NCI-H1417 (cell line): Measurements from ENCODE around the gene VPS26B.
"Not testable (repeated sequence)": the region's sequence is repeated elsewhere in the genome, so short reads cannot be mapped to it uniquely, and the experiment has no call there.

ENCODE experiments used
- DNase-seq, 3 experiments: peaks; one replicate each; lab custom pipeline; 2025; lab: John Stamatoyannopoulos, UW

The VPS26B gene

DNA sequence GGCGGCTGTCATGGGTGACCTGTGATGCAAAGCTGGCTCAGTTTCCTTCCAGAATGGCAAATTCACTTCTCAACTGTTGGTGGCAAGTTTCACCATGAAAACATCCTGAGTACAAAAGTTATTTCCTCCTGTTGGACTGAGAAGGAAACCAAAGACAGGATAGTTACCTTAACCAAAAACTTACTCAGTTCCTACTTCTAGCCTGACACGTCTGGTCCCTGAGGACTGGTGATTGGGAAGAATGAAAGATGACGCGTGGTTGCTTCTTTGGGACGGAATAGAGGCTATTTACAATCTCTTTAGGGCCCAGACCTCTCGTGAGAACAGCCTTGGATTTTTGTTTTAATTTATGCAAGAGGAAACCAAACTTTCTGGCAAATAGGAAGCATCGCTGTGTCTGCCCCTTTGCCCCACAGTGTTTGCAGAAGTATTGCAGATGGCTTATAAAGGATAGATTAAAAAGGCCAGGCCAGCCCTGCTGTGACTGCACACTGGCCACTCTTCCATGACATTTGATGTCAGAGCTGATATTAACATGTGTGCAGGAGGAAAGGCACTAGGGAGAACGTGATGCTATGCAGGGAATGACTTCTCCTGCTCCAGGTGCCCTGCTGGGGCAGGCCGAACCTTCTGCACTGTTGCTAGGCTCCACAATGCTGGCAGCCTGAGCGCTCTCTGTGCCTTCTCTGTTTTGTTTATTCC is 7.6 kb downstream of the VPS26B start:
- DNase-seq: no peak

DNA sequence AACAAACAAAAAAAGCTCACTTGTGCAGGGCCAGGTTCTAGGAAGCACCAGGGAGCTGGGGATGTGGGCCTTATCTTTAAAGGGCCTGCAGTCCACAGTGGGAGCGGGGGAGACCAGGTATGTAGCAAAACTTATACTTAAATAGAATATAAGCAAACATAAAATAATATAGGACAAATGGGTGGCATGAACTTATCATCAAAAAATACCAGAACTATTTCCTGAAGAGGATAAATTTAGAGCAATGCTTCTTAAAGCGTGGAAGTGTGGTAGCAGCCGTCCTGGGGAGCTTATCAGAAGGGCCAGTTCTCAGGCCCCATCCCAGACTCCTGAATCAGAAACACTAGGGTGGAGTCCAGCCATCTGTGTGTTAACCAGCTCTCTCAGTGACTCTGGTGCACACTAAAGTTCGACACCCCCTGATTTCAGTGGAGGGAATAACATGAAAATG is 9.3 kb downstream of the VPS26B start:
- DNase-seq: no peak

DNA sequence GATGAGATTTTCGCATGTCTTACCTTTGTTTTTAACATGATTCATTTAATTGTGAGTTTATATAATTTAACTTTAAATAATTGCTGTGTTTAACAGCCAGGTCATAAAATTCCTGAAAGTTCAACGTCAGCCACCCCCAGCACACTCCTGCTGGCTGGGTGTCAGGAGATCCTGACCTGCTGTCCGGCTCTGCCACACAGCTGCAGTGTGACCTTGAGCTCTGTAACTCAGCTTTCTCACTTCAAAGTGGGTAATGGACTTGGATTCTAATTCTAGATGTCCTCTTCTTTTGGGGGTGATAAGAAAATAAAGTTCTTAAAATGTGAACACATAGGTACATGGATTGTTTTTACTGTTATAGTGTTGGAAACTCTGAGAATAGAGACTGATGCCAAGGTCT is 10.9 kb downstream of the VPS26B start:
- DNase-seq: no peak

DNA sequence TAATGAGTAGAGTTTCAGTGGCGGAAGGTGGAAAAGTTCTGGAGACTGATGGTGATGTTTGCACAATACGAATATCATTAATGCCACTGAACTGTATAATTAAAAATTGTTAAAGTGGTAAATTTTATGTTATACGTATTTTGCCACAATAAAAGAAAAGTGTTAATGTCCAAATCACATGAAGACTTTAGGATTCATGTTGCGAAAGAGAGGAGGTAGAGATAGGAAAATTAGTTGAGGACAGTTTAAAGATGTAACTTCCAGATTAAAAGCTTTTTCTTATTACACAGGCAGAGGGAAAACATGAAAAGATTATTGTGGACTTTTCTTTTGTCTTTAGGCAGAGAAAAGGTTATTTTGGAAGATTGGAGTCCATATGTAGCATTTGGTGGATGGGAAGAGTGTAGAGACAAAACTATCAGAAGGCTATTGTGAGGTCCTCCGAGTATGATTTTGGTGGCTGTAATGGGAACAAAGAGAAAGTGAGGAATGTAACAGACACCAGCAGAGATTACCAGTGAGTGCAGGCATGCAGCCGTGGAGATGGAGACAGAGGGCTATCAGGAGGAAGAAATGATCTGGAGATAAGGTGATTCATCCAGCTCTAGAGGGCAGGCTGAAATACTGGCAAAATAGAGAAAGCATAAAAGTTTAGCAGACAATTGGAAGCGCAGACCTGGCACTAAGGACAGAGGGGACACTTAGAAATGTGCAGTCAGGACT is 12.5 kb downstream of the VPS26B start:
- DNase-seq: no peak

DNA sequence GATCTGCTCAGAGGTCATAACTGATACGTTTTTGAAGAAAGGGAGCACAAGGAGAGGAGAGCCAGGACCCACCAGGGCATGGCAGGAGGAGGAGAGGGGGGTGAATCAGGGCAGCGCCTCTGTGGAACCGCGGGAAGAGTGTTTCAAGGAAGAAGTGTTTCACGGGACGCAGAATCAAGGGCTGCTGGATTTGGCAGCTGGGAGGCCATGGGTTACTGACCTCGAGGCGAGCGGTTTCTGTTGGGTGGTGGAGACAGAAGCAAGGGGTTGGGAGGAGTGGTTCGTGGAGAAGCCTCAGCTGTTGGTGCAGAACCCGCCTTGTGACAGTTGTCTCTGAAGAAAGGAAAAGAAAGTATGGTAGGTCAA is 13.1 kb downstream of the VPS26B start:
- DNase-seq: no peak

DNA sequence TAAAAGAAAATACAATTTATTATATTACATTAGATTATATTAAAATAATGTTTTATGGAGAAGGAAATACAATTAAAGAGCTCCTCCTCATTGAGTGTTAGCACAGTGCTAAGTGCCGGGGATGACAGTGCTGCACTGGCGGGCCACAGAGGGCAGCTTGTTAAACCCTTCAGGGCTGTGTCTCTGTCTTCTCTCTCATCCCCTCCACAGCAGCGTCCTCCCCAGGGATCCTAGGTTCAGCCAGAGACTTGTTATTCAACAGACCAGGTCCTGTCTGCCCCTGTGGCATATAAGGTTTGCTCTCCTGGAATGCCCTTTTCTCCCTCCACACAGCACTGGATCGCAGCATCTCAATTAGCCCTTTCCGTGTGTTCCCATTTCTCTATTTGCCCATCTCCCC is 14.5 kb downstream of the VPS26B start:
- no peak for DNase-seq

DNA sequence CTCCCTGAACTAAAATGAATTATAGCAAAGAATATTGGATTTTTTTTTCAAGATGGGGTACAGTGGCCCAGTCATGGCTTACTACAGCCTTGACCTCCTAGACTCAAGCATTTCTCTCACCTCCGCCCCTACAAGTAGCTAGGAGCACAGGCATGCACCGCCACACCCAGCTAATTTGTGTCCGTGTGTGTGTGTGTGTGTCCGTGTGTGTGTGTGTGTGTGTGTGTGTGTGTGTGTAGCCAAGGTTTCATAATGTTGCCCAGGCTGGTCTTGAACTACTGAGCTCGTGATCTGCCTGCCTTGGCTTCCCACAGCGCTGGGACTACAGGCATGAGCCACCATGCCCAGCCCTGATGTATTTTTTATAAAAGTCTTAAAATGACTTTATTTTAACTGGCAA is 16.1 kb downstream of the VPS26B start:
- DNase-seq: no peak

DNA sequence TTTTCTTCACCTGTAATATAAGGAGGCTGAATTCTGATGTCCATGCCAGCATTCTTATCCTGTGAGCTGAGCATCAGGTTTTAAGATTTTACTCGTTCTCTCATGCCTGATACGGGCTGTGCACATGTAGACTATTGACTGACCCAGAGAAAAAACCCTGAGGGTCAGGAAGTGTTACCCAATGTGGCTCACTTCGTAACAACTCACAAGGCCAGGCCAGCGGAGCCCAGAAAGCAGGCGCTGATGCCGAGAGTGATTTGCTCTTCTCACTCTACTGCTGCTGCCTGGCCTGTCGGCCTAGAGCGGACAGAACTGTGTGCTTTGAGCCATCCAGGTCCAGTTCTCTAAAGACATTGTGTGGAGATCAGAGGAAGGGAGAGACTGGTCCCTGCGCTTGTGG is 17.9 kb downstream of the VPS26B start:
- DNase-seq: peak in 1 of 3 experiments; percentile 39

DNA sequence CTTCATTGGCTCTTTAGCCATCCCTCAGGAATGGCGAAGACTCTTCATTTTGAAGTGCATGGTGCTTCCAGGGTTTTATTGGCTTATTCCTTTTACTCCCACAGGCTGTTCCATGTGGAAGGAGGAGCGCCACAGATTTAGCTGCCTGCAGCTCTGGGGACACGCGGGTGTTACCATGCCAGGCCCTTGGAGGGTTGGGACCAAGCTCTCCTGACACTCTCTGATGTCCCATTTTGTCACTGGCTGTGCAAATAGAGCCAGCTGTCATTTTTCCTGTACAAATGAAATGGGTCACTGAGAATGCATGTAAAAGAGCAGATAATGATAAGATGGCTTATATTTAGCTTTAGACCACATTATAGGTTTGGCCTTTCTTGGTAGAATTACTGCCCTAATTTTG is 19.4 kb downstream of the VPS26B start:
- no peak for DNase-seq

DNA sequence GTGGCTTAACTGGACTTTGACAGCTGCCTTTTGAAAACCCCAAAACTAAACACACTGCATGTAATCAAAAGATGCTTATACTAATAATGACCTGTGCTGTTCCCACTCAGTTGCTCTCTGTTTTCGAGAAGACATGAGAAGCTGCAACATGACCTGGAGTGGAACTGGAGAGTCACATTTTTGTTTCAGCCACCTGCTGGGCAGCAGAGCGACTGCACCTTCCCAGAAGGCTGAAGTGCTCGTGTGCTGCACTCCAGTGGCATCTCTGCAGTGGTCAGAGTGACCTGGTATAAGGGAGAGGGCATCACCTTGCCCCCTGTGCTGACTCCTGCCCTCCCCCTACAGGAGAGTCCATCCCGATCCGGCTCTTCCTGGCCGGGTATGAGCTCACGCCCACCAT is 20.1 kb downstream of the VPS26B start:
- DNase-seq: peak in 1 of 3 experiments; percentile 22

DNA sequence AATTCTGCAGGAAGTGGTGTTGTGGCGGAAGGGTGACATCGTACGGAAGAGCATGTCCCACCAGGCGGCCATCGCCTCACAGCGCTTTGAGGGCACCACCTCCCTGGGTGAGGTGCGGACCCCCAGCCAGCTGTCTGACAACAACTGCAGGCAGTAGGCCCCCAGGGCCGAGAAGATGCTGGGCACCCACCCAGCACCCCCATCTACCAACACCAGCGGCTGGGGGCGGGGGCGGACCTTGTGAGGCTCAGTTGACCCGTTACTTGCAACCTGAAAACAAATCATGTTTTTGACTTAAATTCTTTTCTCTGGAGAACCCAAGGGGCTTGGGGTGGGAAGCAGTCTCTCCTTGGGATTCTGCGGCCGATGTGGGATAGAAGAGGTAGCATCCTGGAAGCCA is 21.0 kb downstream of the VPS26B start:
- DNase-seq: no peak

DNA sequence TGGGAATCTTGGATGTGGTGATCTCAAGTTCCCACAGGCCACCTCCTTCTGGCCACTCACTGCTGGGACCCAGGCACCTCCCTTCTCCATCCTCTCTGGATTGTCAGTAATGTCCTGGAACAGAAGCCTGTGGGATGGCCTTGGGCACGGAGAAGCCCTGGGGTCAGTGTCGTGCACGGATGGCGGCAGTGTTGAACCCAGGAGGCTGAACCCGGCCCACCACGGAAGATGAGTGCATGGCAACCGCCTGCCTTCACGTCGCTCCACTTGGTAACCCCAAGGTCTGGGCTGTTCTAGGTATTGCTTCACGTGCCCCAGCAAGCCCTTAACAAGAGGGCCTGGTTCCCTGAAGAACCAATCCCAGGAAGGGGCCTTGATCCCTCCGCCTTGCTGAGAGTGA is 21.6 kb downstream of the VPS26B start:
- no peak for DNase-seq

DNA sequence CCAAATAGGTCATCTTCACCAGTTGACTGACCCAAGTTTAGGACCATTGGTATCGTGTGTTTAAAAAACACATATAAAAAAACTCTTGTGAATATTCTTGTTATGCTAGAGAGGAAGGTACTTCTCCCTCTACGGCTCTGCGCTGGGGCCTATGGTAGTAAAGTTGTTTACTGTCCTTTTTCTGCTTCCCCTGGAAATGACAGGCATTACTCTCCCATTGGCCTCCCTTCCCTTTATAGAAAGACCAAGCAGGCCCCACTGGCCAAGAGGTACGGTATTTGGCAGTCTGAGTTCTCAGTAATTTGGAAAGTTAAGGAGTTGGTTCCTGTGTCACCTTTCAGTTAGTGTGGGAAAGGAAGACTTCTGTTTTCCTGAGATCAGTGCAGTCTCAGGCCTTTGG is 22.2 kb downstream of the VPS26B start:
- no peak for DNase-seq

DNA sequence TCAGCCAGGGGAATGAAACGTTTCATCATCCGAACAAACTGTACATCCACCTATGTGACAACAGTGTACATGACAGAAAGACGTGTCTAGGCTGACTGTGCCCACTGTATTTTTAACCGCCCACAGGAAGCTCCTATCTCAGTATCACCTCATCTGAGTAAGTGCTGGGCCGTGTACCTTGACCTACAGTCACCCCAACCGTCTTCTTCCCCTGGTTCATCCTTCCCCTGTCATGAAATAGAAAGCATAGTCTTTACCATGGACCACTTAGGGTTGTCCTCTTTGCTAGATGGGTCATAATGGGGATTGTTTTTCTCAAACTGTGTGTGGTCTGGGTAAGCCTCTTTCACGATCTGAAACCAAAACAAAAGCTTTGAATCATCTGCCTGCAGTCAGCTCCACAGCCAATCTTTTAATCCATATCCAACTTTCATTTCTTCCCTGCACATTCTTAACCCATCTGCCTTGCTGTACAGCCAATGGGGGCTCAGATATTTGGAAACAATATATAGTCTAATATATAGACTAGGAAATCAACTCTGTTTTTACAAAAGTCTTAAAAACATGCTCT is 24.5 kb downstream of the VPS26B start:
- no peak for DNase-seq

DNA sequence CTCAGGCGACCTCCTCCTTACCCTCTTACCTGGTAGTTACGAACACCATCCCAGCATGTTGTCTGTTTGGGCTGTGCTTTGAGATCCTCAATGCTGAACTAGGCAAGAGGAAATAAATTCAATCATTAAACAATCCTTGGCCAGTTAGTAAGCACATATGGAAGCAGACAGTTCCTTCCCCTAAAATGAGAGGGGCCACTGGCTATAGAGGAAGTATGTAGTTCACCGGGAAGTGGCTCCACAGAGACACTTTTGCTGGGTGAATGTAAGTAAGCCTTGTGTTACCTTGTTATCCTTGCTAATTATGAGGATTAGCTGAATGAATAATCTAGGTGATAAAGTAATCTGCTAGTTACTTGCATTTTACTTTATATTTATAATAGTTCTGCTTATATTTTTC is 25.8 kb downstream of the VPS26B start:
- DNase-seq: no peak

DNA sequence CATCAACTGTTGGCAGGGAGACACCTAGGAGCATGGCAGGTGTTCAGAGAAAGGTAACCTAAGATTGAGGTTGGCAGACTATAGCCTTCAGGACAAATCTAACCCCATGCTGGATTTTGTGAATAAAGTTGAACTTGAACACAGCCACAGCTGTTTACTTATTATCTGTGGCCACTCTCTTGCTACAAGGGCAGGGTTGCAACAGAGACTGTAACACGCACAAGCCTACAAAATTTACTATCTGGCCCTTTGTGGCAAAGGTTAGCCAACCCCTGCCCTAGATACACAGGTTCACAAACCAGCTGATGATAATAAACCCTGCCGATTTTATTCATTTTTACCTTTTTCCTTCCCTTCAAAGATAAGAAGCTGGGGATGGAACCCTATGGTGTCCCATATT is 26.2 kb downstream of the VPS26B start:
- DNase-seq: no peak

DNA sequence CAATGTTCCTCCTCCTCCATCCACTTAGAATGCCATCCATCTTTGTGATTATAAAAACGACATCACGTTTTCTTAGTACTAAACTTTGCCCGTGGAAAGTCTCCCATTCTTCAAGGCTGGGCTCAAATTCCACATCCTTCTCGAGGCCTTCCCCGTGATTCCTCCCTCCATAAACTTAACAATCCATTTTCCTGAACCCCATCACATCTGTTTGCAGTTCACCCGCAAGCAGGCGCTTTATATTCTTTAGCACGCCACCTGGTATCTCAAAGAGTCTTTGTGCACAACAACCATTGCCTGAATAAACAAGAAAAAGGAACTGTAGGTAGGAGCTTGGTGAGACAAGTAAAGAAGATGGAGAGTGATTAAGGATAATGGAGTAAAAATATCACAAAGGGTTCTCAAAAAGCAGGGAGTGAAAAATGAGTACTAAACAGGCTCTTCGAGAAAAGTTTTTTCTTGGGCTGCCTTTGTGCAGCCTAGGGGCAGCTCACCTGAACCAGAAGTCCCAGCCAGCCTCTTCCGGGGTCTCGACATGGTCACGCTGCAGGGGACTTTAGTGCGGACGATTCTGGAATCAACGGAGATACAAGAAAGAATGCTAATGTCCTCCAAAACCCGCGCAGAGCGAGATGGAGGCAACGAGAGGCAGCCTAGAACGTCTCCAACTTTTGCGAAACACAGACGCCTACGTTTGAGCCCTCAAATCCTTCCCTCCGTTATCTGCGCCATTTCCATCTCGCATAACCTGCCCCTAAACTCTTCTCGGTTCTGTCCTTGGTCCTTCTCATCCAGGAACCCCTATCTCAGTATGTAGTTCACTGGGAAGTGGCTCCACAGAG is 28.1 kb downstream of the VPS26B start:
- peak in 1 of 3 experiments; percentile 48 for DNase-seq

DNA sequence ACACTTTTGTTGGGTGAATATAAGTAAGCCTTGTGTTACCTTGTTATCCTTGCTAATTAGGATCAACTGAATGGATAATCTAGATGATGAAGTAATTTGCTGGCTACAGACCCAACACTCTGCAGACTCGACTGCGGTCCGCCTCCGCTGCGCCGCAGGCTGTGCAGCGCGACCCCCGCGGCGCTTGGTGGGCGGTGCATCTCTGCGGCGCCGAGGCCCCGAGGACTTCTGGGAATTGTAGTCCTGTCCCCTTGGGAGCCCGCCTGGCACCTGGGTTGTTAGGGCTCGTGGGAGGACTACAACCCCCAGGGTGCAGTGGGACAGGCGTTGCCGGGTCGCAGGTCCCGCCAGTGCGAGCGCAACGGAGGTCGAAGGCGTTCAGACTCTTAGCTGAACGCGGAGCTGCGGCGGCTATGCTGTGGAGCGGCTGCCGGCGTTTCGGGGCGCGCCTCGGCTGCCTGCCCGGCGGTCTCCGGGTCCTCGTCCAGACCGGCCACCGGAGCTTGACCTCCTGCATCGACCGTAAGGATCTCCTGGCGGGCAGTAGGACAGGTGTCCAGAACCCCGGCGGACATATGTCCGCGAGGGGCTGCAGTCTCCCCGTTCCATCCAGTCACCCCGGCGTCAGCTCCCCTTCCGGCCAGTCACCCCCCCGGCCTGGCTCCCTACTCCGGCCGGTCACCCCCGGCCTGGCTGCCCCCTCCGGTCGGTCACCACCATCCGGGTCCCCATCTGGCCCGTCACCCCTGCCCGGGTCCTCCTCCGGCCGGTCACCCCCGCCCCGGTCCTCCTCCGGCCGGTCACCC is 28.9 kb downstream of the VPS26B start, which contains the start of the genes ACAD8 and THYN1:
ACAD8 (plus strand) TSS at position 381 of the 806 bp plus-strand sequence; CDS start at position 414, 33 bp downstream.
THYN1 (minus strand) TSS at position 165 of the 806 bp plus-strand sequence. CDS start 470 bp downstream, outside the sequence.
- DNase-seq: peak; percentile 97 to 99 (median 98)

DNA sequence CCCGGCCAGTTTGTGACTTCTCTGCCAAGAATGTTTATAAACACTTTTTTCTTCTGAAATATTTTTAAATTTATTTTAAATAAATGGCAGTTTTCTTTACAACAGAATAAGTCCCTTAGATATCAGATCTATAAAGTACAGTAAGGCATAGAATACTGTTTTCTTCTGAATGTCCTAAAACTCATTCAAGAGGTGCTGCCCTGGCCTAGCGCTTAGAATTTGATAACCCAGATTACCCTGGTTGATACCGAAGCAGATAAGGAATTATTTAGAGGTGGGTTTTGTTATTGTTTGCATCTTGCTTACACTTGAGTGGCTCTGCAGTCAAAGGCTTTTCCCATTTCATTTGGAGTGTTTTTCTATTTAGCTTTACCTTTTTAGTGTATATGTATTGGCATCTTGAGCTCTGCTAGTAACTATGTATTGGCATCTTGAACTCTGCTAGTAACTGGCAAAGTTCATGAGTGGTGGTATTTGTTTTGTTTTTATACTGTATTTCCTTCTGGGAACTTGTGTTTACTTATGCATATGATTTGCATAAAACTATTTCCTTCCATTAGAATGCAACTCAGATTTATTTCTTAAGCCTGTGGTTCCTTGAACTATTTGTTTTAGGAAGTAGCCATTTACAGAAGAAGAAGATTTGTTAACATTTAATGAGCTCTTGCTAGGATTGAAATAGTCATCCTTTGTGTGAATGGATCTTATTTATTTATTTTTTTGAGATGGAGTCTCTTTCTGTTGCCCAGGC is 30.1 kb downstream of the VPS26B start:
- DNase-seq: no peak

DNA sequence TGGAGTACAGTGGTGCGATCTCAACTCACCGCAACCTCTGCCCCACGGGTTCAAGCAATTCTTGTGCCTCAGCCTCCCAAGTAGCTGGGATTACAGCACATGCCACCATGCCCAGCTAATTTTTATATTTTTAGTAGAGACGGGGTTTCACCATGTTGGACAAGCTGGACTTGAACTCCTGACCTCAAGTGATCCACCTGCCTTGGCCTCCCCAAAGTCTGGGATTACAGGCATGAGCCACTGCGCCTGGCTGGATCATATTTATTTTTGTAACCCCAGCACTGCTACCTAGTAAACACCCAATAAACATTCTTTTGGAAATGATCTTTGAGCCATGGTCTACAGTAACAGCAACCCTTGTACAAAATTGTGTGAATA is 30.7 kb downstream of the VPS26B start:
- not testable (repeated sequence) for DNase-seq

DNA sequence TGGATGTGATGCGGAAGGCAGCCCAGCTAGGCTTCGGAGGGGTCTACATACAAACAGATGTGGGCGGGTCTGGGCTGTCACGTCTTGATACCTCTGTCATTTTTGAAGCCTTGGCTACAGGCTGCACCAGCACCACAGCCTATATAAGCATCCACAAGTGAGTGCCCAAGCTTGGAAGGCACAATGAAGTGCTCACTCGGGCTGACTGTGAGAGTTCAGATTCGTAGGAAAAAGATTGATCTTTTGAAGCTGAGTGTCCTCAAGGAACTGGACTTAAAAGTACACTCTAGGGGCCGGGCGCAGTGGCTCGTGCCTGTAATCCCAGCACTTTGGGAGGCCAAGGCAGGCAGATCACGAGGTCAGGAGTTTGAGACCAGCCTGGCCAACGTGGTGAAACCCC is 32.6 kb downstream of the VPS26B start:
- DNase-seq: no peak
